Measurements from ENCODE around the gene MAGEA11.
"Not testable (repeated sequence)": the region's sequence is repeated elsewhere in the genome, so short reads cannot be mapped to it uniquely, and the experiment has no call there.

The MAGEA11 gene

DNA sequence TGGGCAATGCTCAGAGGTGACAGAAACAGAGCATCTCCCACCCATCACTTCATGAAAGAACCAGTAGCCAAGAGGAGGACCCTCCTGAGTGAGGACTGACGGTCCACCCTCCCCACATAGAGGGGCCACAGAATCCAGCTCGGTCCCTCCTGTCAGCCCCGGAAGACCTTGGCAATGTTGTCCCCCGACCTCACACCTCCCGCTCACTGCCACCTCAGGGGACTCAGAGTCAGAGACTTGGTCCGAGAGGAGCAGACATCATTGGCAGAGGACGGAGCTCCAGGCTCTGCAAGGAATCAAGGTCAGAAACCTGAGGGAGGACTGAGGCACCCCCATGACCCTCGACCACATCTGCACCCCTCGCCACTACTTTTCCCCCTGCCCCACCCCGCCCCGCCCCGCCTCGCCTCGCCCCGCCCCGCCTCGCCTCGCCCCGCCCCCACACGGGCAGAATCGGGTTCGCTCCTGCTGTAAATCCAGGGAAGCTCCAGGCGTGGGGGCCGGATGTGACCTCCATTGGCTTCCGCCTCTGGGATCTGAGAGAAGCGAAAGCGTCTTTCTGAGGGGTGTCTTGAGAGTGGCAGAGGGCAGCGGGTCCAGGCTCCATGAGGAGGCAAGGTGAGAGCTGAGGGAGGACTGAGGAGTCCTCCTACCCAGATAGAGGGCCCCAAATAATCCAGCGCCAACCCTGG is at the start of gene MAGEA11:
Gene MAGEA11 (plus strand): TSS at position 516 of the 692 bp plus-strand sequence. CDS start 1,100 bp downstream, outside the sequence.
- DNase-seq (ENCODE audit: low read depth in 2 of 2): no peak

GRCh38 chrX:149675088-149675487 is 36.8 kb upstream of the MAGEA11 start:
- DNase-seq (ENCODE audit: low read depth in 2 of 2): not testable (repeated sequence)

- not testable (repeated sequence) for DNase-seq (ENCODE audit: low read depth in 2 of 2)
These were observed 36.3 kb upstream of the MAGEA11 start for GRCh38 chrX:149675554-149675953.

GRCh38 chrX:149679164-149679678 is 32.6 kb upstream of the MAGEA11 start:
- not testable (repeated sequence) for DNase-seq (ENCODE audit: low read depth in 2 of 2)

- DNase-seq (ENCODE audit: low read depth in 2 of 2): no peak
These were observed 30.7 kb upstream of the MAGEA11 start for GRCh38 chrX:149681182-149681581.

DNA sequence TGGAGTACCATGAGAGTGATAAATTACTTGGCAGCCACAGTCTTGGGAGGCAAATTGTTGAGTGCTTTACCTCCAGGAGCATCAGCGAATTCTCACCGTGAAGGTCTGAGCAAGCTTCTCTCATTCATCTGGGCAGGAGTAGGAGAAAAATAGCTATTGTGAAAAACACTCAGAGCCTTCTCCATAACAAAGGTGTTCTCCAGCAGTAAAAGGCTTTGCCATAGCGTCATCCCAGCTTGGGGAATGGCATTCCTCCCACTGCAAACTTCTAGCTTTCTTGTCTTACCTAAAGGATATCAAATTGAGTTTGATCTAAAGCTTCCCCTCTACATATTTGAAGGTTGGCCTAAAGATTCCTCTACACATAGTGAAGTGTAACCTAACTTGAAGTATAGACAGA is 29.8 kb upstream of the MAGEA11 start:
- DNase-seq (ENCODE audit: low read depth in 2 of 2): no peak

- DNase-seq (ENCODE audit: low read depth in 2 of 2): no peak
These were observed 28.6 kb upstream of the MAGEA11 start for GRCh38 chrX:149682956-149683947.

- no peak for DNase-seq (ENCODE audit: low read depth in 2 of 2)
These were observed 27.7 kb upstream of the MAGEA11 start for GRCh38 chrX:149683966-149684730.

- no peak for DNase-seq (ENCODE audit: low read depth in 2 of 2)
These were observed 23.9 kb upstream of the MAGEA11 start for GRCh38 chrX:149687991-149688390.

DNA sequence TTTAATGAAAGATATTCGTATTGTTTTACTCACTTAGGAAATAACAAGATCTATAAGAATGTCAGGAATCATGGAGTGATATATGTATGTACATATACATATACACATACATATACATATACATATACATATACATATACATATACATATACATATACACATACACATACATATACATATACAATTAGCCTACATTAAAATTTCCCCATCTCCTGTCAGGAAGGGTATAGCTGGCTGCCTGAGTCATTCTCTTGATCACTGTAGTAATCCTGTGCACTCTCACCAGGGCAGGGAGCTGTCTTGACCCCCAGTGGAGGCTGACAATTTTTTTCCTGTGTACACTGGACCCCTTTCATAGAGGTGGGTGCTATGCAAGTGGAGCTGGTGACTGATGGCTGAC is 23.3 kb upstream of the MAGEA11 start:
- DNase-seq (ENCODE audit: low read depth in 2 of 2): no peak

- no peak for DNase-seq (ENCODE audit: low read depth in 2 of 2)
These were observed 20.1 kb upstream of the MAGEA11 start for GRCh38 chrX:149691794-149692193.

GRCh38 chrX:149692686-149693272 is 19.1 kb upstream of the MAGEA11 start:
- DNase-seq (ENCODE audit: low read depth in 2 of 2): not testable (repeated sequence)

- DNase-seq (ENCODE audit: low read depth in 2 of 2): no peak
These were observed 12.1 kb upstream of the MAGEA11 start for GRCh38 chrX:149699761-149700160.

DNA sequence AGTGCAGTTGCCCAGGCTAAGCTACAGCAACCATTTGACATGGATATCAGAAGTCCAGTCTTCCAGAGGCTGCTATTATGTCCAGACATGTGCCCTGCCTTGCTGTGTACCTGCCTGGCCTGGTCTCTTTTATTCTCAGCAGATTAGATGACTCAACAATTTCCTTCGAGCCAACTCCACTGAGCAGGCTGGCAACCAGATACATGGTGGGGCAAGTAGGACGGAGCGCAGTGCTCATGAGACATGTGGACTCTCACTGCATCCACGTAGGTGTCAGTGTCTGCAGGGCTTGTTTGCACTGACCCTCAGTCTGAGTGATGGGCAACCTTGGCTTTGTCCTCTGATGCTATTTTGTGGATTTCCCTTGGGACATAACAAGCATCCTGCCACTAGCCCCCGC is 7.2 kb upstream of the MAGEA11 start:
- no peak for DNase-seq (ENCODE audit: low read depth in 2 of 2)

GRCh38 chrX:149707147-149707901 is 4.5 kb upstream of the MAGEA11 start:
- DNase-seq (ENCODE audit: low read depth in 2 of 2): no peak

DNA sequence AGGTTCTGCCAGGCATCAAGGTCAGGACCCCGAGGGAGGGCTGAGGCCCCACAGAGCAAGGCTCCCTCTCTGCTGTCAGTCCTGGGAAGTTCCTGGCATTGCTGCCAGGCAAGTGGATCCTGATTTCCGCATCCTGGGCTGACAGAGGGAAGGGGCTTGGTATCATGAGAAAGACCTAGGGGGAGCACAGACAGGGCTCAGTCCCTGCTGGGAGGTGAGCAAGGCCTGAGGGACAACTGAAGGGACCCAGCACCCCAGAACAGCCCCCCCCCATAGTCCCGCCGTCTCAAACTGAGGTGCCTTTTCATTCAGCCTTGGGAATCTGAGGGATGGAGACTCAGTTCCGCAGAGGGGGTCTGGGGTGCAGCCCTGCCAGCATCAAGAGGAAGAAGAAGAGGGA is 971 bp downstream of the MAGEA11 start:
- no peak for DNase-seq (ENCODE audit: low read depth in 2 of 2)

GRCh38 chrX:149713279-149714050 is 1.6 kb downstream of the MAGEA11 start:
- DNase-seq (ENCODE audit: low read depth in 2 of 2): no peak

- no peak for DNase-seq (ENCODE audit: low read depth in 2 of 2)
These were observed 3.6 kb downstream of the MAGEA11 start for GRCh38 chrX:149715468-149715867.

DNA sequence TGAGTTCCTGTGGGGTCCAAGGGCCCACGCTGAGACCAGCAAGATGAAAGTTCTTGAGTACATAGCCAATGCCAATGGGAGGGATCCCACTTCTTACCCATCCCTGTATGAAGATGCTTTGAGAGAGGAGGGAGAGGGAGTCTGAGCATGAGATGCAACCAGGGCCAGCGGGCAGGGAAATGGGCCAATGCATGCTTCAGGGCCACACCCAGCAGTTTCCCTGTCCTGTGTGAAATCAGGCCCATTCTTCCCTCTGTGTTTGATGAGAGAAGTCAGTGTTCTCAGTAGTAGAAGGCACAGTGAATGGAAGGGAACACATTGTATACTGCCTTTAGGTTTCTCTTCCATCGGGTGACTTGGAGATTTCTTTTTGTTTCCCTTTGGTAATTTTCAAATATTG is 4.8 kb downstream of the MAGEA11 start:
- DNase-seq (ENCODE audit: low read depth in 2 of 2): no peak

DNA sequence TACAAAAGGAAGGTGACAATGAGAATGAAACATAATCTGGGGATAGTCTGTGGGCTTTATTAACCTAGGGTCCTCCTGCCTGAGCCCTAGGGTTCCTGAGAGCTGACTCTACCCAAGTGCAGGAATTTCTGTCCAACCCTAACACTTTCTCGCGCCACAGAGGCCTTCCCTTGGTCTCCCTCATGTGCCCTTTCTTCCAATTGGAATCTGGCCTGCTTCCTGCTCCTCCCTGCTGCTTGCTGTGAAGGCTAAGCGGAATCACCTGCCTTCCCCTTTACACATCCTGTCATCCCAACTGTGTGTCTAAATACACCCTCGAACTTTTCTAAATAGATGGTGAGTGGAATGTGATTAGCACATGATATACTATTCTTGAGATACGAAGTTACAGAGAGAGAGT is 5.9 kb downstream of the MAGEA11 start:
- DNase-seq (ENCODE audit: low read depth in 2 of 2): no peak
